Esophagus muscularis mucosa (tissue), 4 donors: Measurements from ENCODE around the gene GLCE. TPM values are rescaled to one million over a fixed set of nuclear protein-coding genes. Genes with fewer than 3 reads are reported as not detected.

Experiments
- DNase-seq: peaks from one replicate; pipeline ENCODE4 v3.0.0-alpha.2; 2017; ENCODE audit errors: extremely low spot score
- H3K27ac ChIP-seq, 4 donors: fragments of 200-600 bp; sonication (generic); replicated peaks in 1 of 4; 1 replicate in 3 of 4; 2 replicates in 1 of 4; pipeline ENCODE4 v1.5.1; 2016 to 2019; ENCODE audit warnings: mild to moderate bottlenecking in 1 of 4
- H3K27me3 ChIP-seq, 4 donors: fragments of 200-600 bp; sonication (generic); one replicate each; pipeline versions ENCODE4 v1.5.1 to v1.6.0; 2016 to 2019
- H3K36me3 ChIP-seq, 4 donors: fragments of 200-600 bp; sonication (generic); one replicate each; pipeline ENCODE4 v1.5.1; 2016 to 2019
- H3K4me1 ChIP-seq, 4 donors: fragments of 200-600 bp; sonication (generic); one replicate each; pipeline ENCODE4 v1.5.1; 2016 to 2019
- H3K4me3 ChIP-seq, 4 donors: fragments of 200-600 bp; sonication (generic); 1 replicate in 2 of 4; 2 replicates in 2 of 4; pipeline ENCODE4 v1.5.1; 2016 to 2019; ENCODE audit warnings: mild to moderate bottlenecking in 4 of 4, moderate library complexity in 1 of 4
- H3K9me3 ChIP-seq, 4 donors: fragments of 200-600 bp; sonication (generic); 1 replicate in 3 of 4; 2 replicates in 1 of 4; pipeline ENCODE4 v1.5.1; 2016 to 2019
- CTCF ChIP-seq, 3 experiments: fragments of 200-600 bp in 2 of 3; fragments of 450-650 bp in 1 of 3; sonication (generic) in 2 of 3; IDR thresholded peaks; one replicate each; pipeline ENCODE4 v1.5.1; 2017 to 2019; ENCODE audit warnings: antibody characterized with exemption in 3 of 3, mild to moderate bottlenecking in 2 of 3, moderate library complexity in 1 of 3
- EP300 ChIP-seq: sonication (generic); formaldehyde crosslinking; IDR thresholded peaks from one replicate; pipeline ENCODE4 v1.6.1; 2017; ENCODE audit warnings: antibody characterized with exemption
- POLR2A ChIP-seq: fragments of 450-650 bp; IDR thresholded peaks from one replicate; pipeline ENCODE4 v1.6.1; 2017; ENCODE audit warnings: antibody characterized with exemption, moderate library complexity, mild to moderate bottlenecking, low read depth
- POLR2AphosphoS5 ChIP-seq, 2 donors: sonication (generic); formaldehyde crosslinking; IDR thresholded peaks; one replicate each; pipeline ENCODE4 v1.6.1; 2017; ENCODE audit warnings: antibody characterized with exemption in 2 of 2
- WGBS: methylation state at CpG from one replicate; pipeline ENCODE4 v1.1.5; 2018; 5-methylcytosine and 5-hydroxymethylcytosine counted together
- intact Hi-C: fragments of 100-400 bp; cut with DNase I; formaldehyde crosslinking; loops from one replicate; pipeline ENCODE4 v1.15.1; 2023
- total RNA-seq, 4 donors: library from RNA; depleted of rRNA; stranded (reverse); fragments of >200 nt; gene quantifications; one replicate each; pipeline versions ENCODE4 v1.1.0 to v1.2.1, GENCODE V29; 2016

Gene GLCE
- total RNA-seq, 4 donors from 2014 or later, result 9.6 to 13.2 (median 9.8) TPM

GRCh38 chr15:69144530-69144929, 15.9 kb upstream of the GLCE start:
- DNase-seq, result peak; percentile 60
- H3K27me3 ChIP-seq, result peaks cover 0 to 58% (median 0%) of the 10 kb centered on the region in 4 donors
- intact Hi-C loops, result no loop called here
- no peak for TF ChIP-seq POLR2AphosphoS5 (IDR thresholded peaks at IDR 0.05)
- TF ChIP-seq EP300, result no peak
- no peak for TF ChIP-seq CTCF (IDR thresholded peaks at IDR 0.05)
- no peak for TF ChIP-seq POLR2A
- WGBS, result 83% methylated on average over 5 of the region's 5 CpGs
- H3K36me3 ChIP-seq, result no peaks in the 10 kb centered on the region
- H3K27ac ChIP-seq, result no peak overlapping the region
- no peak overlapping the region for H3K4me3 ChIP-seq
- peaks cover 0 to 5% (median 0%) of the 10 kb centered on the region in 4 donors for H3K9me3 ChIP-seq
- H3K4me1 ChIP-seq, result peaks cover 0 to 5% (median 0%) of the 10 kb centered on the region in 4 donors

GRCh38 chr15:69145149-69145693, 15.2 kb upstream of the GLCE start:
- Histone ChIP-seq H3K27me3 (peaks cover 0 to 61% (median under 1%) of the 10 kb centered on the region in 4 donors), H3K36me3 (no peaks in the 10 kb centered on the region), H3K27ac (no peak overlapping the region), H3K9me3 (peaks cover 0 to 5% (median 0%) of the 10 kb centered on the region in 4 donors), H3K4me1 (peaks cover 0 to 5% (median 0%) of the 10 kb centered on the region in 4 donors), H3K4me3 (no peak overlapping the region)
- intact Hi-C loops, result no loop called here
- TF ChIP-seq POLR2A (no peak), CTCF (IDR thresholded peaks at IDR 0.05) (no peak), POLR2AphosphoS5 (IDR thresholded peaks at IDR 0.05) (no peak), EP300 (no peak)
- DNase-seq, result no peak
- WGBS, result 79% methylated on average over 1 of the region's 1 CpG

DNA sequence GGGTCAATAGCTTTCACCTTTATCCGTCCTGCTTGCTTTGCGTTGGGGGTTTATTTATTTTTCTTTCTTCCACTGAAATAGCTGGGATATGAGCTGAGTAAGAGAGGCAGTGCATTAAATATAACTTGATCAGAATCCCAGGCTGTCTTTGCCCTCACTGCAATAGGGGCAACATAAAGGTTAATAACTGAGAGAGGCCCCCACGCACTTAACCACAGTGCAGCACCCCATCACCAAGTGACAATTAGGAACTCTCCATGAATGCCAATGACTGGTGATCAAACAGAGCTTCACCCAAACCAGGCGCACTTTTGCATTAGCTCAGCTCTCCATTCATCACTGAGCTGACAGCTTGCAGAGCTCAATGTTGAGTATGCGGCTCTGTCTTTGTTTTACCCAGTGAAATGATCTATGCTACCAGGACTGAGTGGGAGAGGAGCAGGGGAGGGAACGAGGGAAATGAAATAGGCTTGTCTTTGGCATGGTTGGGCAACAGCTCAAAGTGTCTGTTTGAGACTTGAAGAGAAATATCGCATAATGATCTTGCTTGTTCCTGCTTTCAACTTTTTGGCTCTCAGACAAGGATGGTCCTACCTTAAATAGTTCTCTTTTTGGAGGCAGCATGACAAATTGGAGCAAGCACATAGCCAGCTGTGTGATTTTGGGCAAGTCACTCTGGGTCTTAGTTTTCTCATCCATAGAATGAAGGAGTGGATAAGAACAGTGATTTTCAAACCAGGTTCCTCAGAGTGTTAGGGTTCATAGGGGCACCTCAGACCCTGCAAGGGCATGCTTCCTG, 14.5 kb upstream of the GLCE start:
- DNase-seq, result peak; percentile 53
- Histone ChIP-seq H3K9me3 (peaks cover 0 to 5% (median 0%) of the 10 kb centered on the region in 4 donors), H3K36me3 (no peaks in the 10 kb centered on the region), H3K4me3 (no peak overlapping the region), H3K4me1 (peaks cover 0 to 5% (median 0%) of the 10 kb centered on the region in 4 donors), H3K27ac (no peak overlapping the region), H3K27me3 (peaks cover 0 to 59% (median 2%) of the 10 kb centered on the region in 4 donors)
- no peak for TF ChIP-seq POLR2AphosphoS5 (IDR thresholded peaks at IDR 0.05)
- no peak for TF ChIP-seq CTCF (IDR thresholded peaks at IDR 0.05)
- TF ChIP-seq EP300, result no peak
- TF ChIP-seq POLR2A, result no peak
- WGBS, result 22% methylated on average over 7 of the region's 7 CpGs
- intact Hi-C loops, result no loop called here

- TF ChIP-seq POLR2A, result no peak
- no peak for TF ChIP-seq POLR2AphosphoS5 (IDR thresholded peaks at IDR 0.05)
- TF ChIP-seq EP300, result no peak
- TF ChIP-seq CTCF (IDR thresholded peaks at IDR 0.05), result no peak
- intact Hi-C loops, result no loop called here
- H3K4me1 ChIP-seq, result peaks cover 0 to 5% (median 0%) of the 10 kb centered on the region in 4 donors
- H3K27me3 ChIP-seq, result peaks cover 0 to 51% (median 2%) of the 10 kb centered on the region in 4 donors
- no peak overlapping the region for H3K27ac ChIP-seq
- no peaks in the 10 kb centered on the region for H3K36me3 ChIP-seq
- 89% methylated on average over 9 of the region's 9 CpGs for WGBS
- no peak for DNase-seq
- H3K4me3 ChIP-seq, result no peak overlapping the region
- peaks cover 0 to 5% (median 0%) of the 10 kb centered on the region in 4 donors for H3K9me3 ChIP-seq
Measured at GRCh38 chr15:69146724-69147435, 13.6 kb upstream of the GLCE start.
